H1 (cell line): ENCODE data around the gene SOX1. TPM values are rescaled to one million over a fixed set of nuclear protein-coding genes. Genes with fewer than 3 reads are reported as not detected.

Experiments
- ATF3 ChIP-seq: IDR thresholded peaks from 2 replicates; pipeline ENCODE4 v1.6.1; 2011; ENCODE audit warnings: low read depth, mild to moderate bottlenecking, low read length; ENCODE audit not compliant: insufficient read depth
- CBX8 ChIP-seq: fragments of 300-800, 300-1000 bp; sonication (generic); IDR thresholded peaks from 2 replicates; pipeline ENCODE4 v1.7.1; 2016; ENCODE audit warnings: low read depth, low read length, borderline replicate concordance
- CHD7 ChIP-seq: fragments of 300-600 bp; sonication (generic); IDR thresholded peaks from 2 replicates; pipeline ENCODE4 v1.7.1; 2012; ENCODE audit warnings: low read length, moderate library complexity, mild to moderate bottlenecking, inconsistent platforms; ENCODE audit not compliant: insufficient replicate concordance
- HDAC6 ChIP-seq: IDR thresholded peaks from one replicate; pipeline ENCODE4 v1.7.1; 2012; ENCODE audit warnings: low read depth, mild to moderate bottlenecking, inconsistent platforms, low read length, moderate library complexity
- KDM4A ChIP-seq: IDR thresholded peaks from one replicate; pipeline ENCODE4 v1.7.1; 2012; ENCODE audit warnings: low read depth, mild to moderate bottlenecking, moderate library complexity, low read length, inconsistent platforms; ENCODE audit not compliant: severe bottlenecking
- POLR2A ChIP-seq, 2 experiments: IDR thresholded peaks; 1 replicate in 1 of 2; 2 replicates in 1 of 2; pipeline ENCODE4 v1.6.1; 2011; ENCODE audit warnings: low read depth in 2 of 2, low read length in 2 of 2, mild to moderate bottlenecking in 2 of 2; ENCODE audit errors: control extremely low read depth in 1 of 2
- POLR2AphosphoS5 ChIP-seq: IDR thresholded peaks from 2 replicates; pipeline ENCODE4 v1.6.1; 2011; ENCODE audit warnings: low read depth, low read length
- RNF2 ChIP-seq: fragments of 200-900, 300-1000 bp; sonication (generic); IDR thresholded peaks from 2 replicates; pipeline ENCODE4 v1.7.1; 2016; ENCODE audit warnings: borderline replicate concordance, low read depth, mild to moderate bottlenecking, antibody characterized with exemption, low read length; ENCODE audit not compliant: poor library complexity, severe bottlenecking; ENCODE audit errors: missing control alignments
- YY1 ChIP-seq: IDR thresholded peaks from 2 replicates; pipeline ENCODE4 v1.6.1; 2011; ENCODE audit warnings: low read depth, mild to moderate bottlenecking, low read length
- polyA plus RNA-seq, 7 experiments: library from polyadenylated mRNA; depleted of rRNA in 3 of 7; stranded (reverse) in 5 of 7; unstranded in 2 of 7; fragments of >200 nt in 5 of 7; fragments of 200-250 nt in 2 of 7; gene quantifications; 1 replicate in 5 of 7; 2 replicates in 1 of 7; 4 replicates in 1 of 7; pipeline versions ENCODE4 v1.2.1 to v1.2.3, GENCODE V29; 2011 to 2013; ENCODE audit warnings: missing spikeins in 2 of 7, mixed read lengths in 2 of 7
- total RNA-seq: library from RNA; stranded (reverse); fragmentation: NEBNext Ultra II Directional; extraction: Animal tissue kit (Norgen Biotek cat#: 25700); gene quantifications from 2 replicates; pipeline ENCODE4 v1.2.1, GENCODE V29; 2021

The SOX1 gene
- total and polyA plus RNA-seq, 2 of the 8 experiments (the other 6 are each of a cell fraction or from before 2014, with no cell fraction given) = 0.03 to 0.09 TPM

- TF ChIP-seq CHD7 (no peak), ATF3 (no peak), HDAC6 (no peak), POLR2A (IDR thresholded peaks at IDR 0.05; ENCODE audit: control extremely low read depth in 1 of 2, low read depth in 2 of 2, low read length in 2 of 2) (no peak), YY1 (no peak), CBX8 (no peak; the same call in 1 of the 2 replicates), KDM4A (peak; percentile 70), POLR2AphosphoS5 (no peak), RNF2 (peak; percentile 95)
Measured at GRCh38 chr13:112065867-112066623, 904 bp upstream of the SOX1 start (continued).
